SKM-1 (cell line): ENCODE results near the gene RABAC1.

Source experiments
- DNase-seq: peaks from one replicate; lab custom pipeline; 2025; ENCODE audit not compliant: unreplicated experiment; lab: John Stamatoyannopoulos, UW

Gene RABAC1

GRCh38 chr19:41990028-41990427 is 30.9 kb upstream of the RABAC1 start:
- no peak for DNase-seq

GRCh38 chr19:41988947-41989346 is 29.8 kb upstream of the RABAC1 start:
- DNase-seq: no peak

GRCh38 chr19:41987141-41987860 is 28.2 kb upstream of the RABAC1 start:
- DNase-seq: no peak

GRCh38 chr19:41984961-41985360 is 25.8 kb upstream of the RABAC1 start:
- DNase-seq: no peak

GRCh38 chr19:41981724-41982123 is 22.6 kb upstream of the RABAC1 start:
- no peak for DNase-seq

GRCh38 chr19:41978470-41978869 is 19.3 kb upstream of the RABAC1 start:
- no peak for DNase-seq

- no peak for DNase-seq
Measured at GRCh38 chr19:41977916-41978315, 18.8 kb upstream of the RABAC1 start.

GRCh38 chr19:41974652-41975051 is 15.5 kb upstream of the RABAC1 start:
- no peak for DNase-seq

GRCh38 chr19:41971363-41971762 is 12.2 kb upstream of the RABAC1 start:
- no peak for DNase-seq

- no peak for DNase-seq
Measured at GRCh38 chr19:41969772-41970458, 10.8 kb upstream of the RABAC1 start.

- no peak for DNase-seq
Measured at GRCh38 chr19:41968751-41969595, 9.9 kb upstream of the RABAC1 start.

GRCh38 chr19:41967054-41967783 is 8.1 kb upstream of the RABAC1 start:
- DNase-seq: no peak

GRCh38 chr19:41965106-41965505 is 6.0 kb upstream of the RABAC1 start:
- DNase-seq: no peak

- DNase-seq: no peak
Measured at GRCh38 chr19:41960973-41961372, 1.9 kb upstream of the RABAC1 start.

GRCh38 chr19:41958367-41959055 is 610 bp downstream of the RABAC1 start:
- DNase-seq: no peak

GRCh38 chr19:41957838-41958366 is 1.2 kb downstream of the RABAC1 start:
- peak; percentile 27 for DNase-seq

GRCh38 chr19:41957161-41957837 is 1.8 kb downstream of the RABAC1 start:
- DNase-seq: no peak

- no peak for DNase-seq
Measured at GRCh38 chr19:41956621-41957020, 2.5 kb downstream of the RABAC1 start.

- DNase-seq: no peak
Measured at GRCh38 chr19:41955521-41955920, 3.6 kb downstream of the RABAC1 start.

- no peak for DNase-seq
Measured at GRCh38 chr19:41951686-41952172, 7.4 kb downstream of the RABAC1 start.
